Pancreas (tissue), 10 donors: ENCODE data around the gene PDK4. TPM values are rescaled to one million over a fixed set of nuclear protein-coding genes. Genes with fewer than 3 reads are reported as not detected.

ENCODE experiments used
- ATAC-seq, 4 donors: fragments of 200-7000 bp; cut with Tn5 transposase; one replicate each; pipeline versions ENCODE4 v1.8.0 to v1.9.1; 2020; ENCODE audit warnings: mild to moderate bottlenecking in 4 of 4, moderate library complexity in 4 of 4
- DNase-seq, 6 donors: peaks; one replicate each; pipeline ENCODE4 v3.0.0-alpha.2; 2020
- FAIRE-seq: peaks from 2 replicates; lab custom pipeline; 2012; peaks lifted over from hg19 to GRCh38; lab: Jason Lieb, UNC
- H3K27ac ChIP-seq, 4 donors: fragments of 200-600 bp; sonication (generic); 1 replicate in 3 of 4; 2 replicates in 1 of 4; pipeline versions ENCODE4 v1.5.0 to v1.8.0; 2020
- H3K27me3 ChIP-seq, 4 donors: fragments of 200-600 bp; one replicate each; pipeline ENCODE4 v1.8.0; 2021
- H3K36me3 ChIP-seq, 3 donors: fragments of 200-600 bp; sonication (generic) in 1 of 3; one replicate each; pipeline versions ENCODE4 v1.5.0 to v1.8.0; 2020 to 2021
- H3K4me1 ChIP-seq, 3 donors: fragments of 200-600 bp; one replicate each; pipeline ENCODE4 v1.8.0; 2021
- H3K4me3 ChIP-seq, 4 donors: fragments of 200-600 bp; sonication (generic) in 2 of 4; one replicate each; pipeline versions ENCODE4 v1.5.0 to v1.8.0; 2020 to 2021
- H3K9me3 ChIP-seq, 4 donors: fragments of 200-600 bp; one replicate each; pipeline ENCODE4 v1.8.0; 2021
- CTCF ChIP-seq, 4 donors: fragments of 200-600 bp; sonication (generic) in 3 of 4; IDR thresholded peaks; one replicate each; pipeline versions ENCODE4 v1.5.0 to v1.8.0; 2021; ENCODE audit warnings: antibody characterized with exemption in 4 of 4
- WGBS, 2 donors: extraction: QIAGEN DNeasy Blood & Tissue Kit; methylation state at CpG; one replicate each; pipeline ENCODE4 v1.1.7; 2013; 5-methylcytosine and 5-hydroxymethylcytosine counted together
- intact Hi-C, 3 donors: fragments of 100-400 bp; cut with DNase I; formaldehyde crosslinking; loops; one replicate each; pipeline versions ENCODE4 v1.11.1 to v1.14.2; 2022
- polyA plus RNA-seq, 2 donors: library from polyadenylated mRNA; stranded (reverse); fragments of 200-250 nt; gene quantifications; one replicate each; pipeline ENCODE4 v1.2.3, GENCODE V29; 2013
- total RNA-seq, 6 donors: library from RNA; stranded (reverse); fragmentation: NEBNext Ultra II Directional in 4 of 6; extraction: Animal tissue kit (Norgen Biotek cat#: 25700) in 4 of 6; gene quantifications; one replicate each; pipeline versions ENCODE4 v1.2.1 to v1.2.4, GENCODE V29; 2021 to 2023
- donor health status: healthy with polysubstance abuse.
- donor health status: DM: no; HTN: no; CAD: no; lungs with moderate emphysema.
- donor health status: DM: no; HTN: no; CAD: no.
- donor health status: control.
- donor health status: control.
- donor health status: Bipolar disorder and iron deficiency.
- donor health status: DM: yes; HTN: yes; CAD: no.
- donor health status: DM: no; HTN: no; CAD: no.
- donor health status: DM: no; HTN: no; CAD: no.
- donor health status: DM: yes; HTN: yes; CAD: no.

The PDK4 gene
- total and polyA plus RNA-seq, 8 donors = 20.4 to 679 (median 64.4) TPM

GRCh38 chr7:95583834-95584621 lies 12.3 kb downstream of the PDK4 start:
- Histone ChIP-seq H3K9me3 (no peaks in the 10 kb centered on the region), H3K27ac (no peak overlapping the region), H3K4me3 (no peak overlapping the region), H3K27me3 (no peaks in the 10 kb centered on the region), H3K36me3 (peaks cover 0 to 57% (median 15%) of the 10 kb centered on the region in 3 donors), H3K4me1 (peaks cover 8 to 20% (median 11%) of the 10 kb centered on the region in 3 donors)
- 38 to 71% methylated on average over 3 of the region's 3 CpGs for WGBS, 2 donors
- intact Hi-C loops = no loop called here
- no peak for FAIRE-seq
- ATAC-seq = peak in 1 of 4 donors; percentile 5
- DNase-seq = no peak
- TF ChIP-seq CTCF (IDR thresholded peaks at IDR 0.05) = no peak

GRCh38 chr7:95582578-95583293 lies 13.6 kb downstream of the PDK4 start:
- FAIRE-seq = no peak
- intact Hi-C loops = no loop called here
- DNase-seq = peak in 1 of 6 donors; percentile 66
- peak in 2 of 4 donors; percentile 30 to 41 for ATAC-seq
- Histone ChIP-seq H3K4me1 (peaks cover 4 to 9% (median 7%) of the 10 kb centered on the region in 3 donors), H3K9me3 (no peaks in the 10 kb centered on the region), H3K4me3 (no peak overlapping the region), H3K27ac (no peak overlapping the region), H3K36me3 (peaks cover 0 to 44% (median 14%) of the 10 kb centered on the region in 3 donors), H3K27me3 (no peaks in the 10 kb centered on the region)
- 93 to 95% methylated on average over 4 of the region's 4 CpGs for WGBS, 2 donors
- TF ChIP-seq CTCF (IDR thresholded peaks at IDR 0.05) = no peak

- no peak overlapping the region for H3K27ac ChIP-seq
- intact Hi-C loops = no loop called here
- no peaks in the 10 kb centered on the region for H3K27me3 ChIP-seq
- WGBS, 2 donors = 44 to 66% methylated on average over 3 of the region's 3 CpGs
- peaks cover 0 to 32% (median 9%) of the 10 kb centered on the region in 3 donors for H3K36me3 ChIP-seq
- FAIRE-seq (no peak), ATAC-seq (peak in 2 of 4 donors; percentile 3 to 28), DNase-seq (no peak)
- H3K4me1 ChIP-seq = peaks cover 0 to 1% (median 0%) of the 10 kb centered on the region in 3 donors
- no peak overlapping the region for H3K4me3 ChIP-seq
- no peak for TF ChIP-seq CTCF (IDR thresholded peaks at IDR 0.05)
- H3K9me3 ChIP-seq = no peaks in the 10 kb centered on the region
These were observed 14.8 kb downstream of the PDK4 start for GRCh38 chr7:95581467-95581866.

- intact Hi-C loops = no loop called here
- peaks cover 0 to 10% (median 0%) of the 10 kb centered on the region in 3 donors for H3K36me3 ChIP-seq
- DNase-seq (no peak), ATAC-seq (no peak), FAIRE-seq (no peak)
- no peaks in the 10 kb centered on the region for H3K9me3 ChIP-seq
- H3K27me3 ChIP-seq = no peaks in the 10 kb centered on the region
- 95% methylated on average over 7 of the region's 7 CpGs for WGBS, 2 donors
- H3K27ac ChIP-seq = no peak overlapping the region
- no peak overlapping the region for H3K4me3 ChIP-seq
- no peak for TF ChIP-seq CTCF (IDR thresholded peaks at IDR 0.05)
- H3K4me1 ChIP-seq = no peaks in the 10 kb centered on the region
These were observed 17.0 kb downstream of the PDK4 start for GRCh38 chr7:95579318-95579717.
